HepG2 (cell line): ENCODE data around the gene HOXC5. TPM values are rescaled to one million over a fixed set of nuclear protein-coding genes. Genes with fewer than 3 reads are reported as not detected.

Source experiments
- ATAC-seq: fragments of 200-7000 bp; cut with Tn5 transposase; 3 replicates; pipeline ENCODE4 v1.9.1; 2020; ENCODE audit warnings: mild to moderate bottlenecking, moderate library complexity
- BruUV-seq: library from RNA; stranded (reverse); fragments of 400-500 nt; replicated peaks from 2 replicates; lab custom pipeline; 2021; lab: Mats Ljungman, UMichigan
- CTCF ChIA-PET: fragments of 300-600 bp; formaldehyde crosslinking; extraction: SDS; loops from one replicate; lab custom pipeline; 2021; ENCODE audit warnings: low total read pairs, inconsistent platforms, low intra/inter-chr PET ratio; lab: Yijun Ruan, JAX
- POLR2A ChIA-PET: fragments of 350-600 bp; sonication (Branson Sonifier 250); formaldehyde crosslinking; loops from one replicate; lab custom pipeline; 2020; ENCODE audit warnings: antibody characterized with exemption, inconsistent platforms; lab: Yijun Ruan, JAX
- DNase-seq: peaks from one replicate; pipeline ENCODE4 v3.0.0-alpha.2; 2015; ENCODE audit warnings: low spot score
- FAIRE-seq: peaks from 3 replicates; lab custom pipeline; 2011; peaks lifted over from hg19 to GRCh38; lab: Jason Lieb, UNC
- H2AFZ ChIP-seq: one replicate; pipeline ENCODE4 v1.6.1; 2011; ENCODE audit warnings: low read length, inconsistent platforms
- H3K27ac ChIP-seq: fragments of 300-600 bp; 3 replicates; pipeline ENCODE4 v1.8.0; 2011; ENCODE audit warnings: mixed run types, mild to moderate bottlenecking, mixed read lengths, low read length, inconsistent platforms; ENCODE audit not compliant: insufficient read depth; ENCODE audit errors: extremely low read length
- H3K27me3 ChIP-seq, 2 experiments: fragments of 200-600 bp in 1 of 2; 2 replicates in 1 of 2; 3 replicates in 1 of 2; pipeline versions ENCODE4 v1.6.0 to v1.8.0; 2011; ENCODE audit warnings: low read length in 2 of 2, mild to moderate bottlenecking in 2 of 2, moderate library complexity in 2 of 2, inconsistent platforms in 1 of 2; ENCODE audit not compliant: insufficient read depth in 2 of 2, control insufficient read depth in 1 of 2
- H3K36me3 ChIP-seq, 2 experiments: fragments of 200-600 bp in 1 of 2; replicated peaks in 1 of 2; 2 replicates in 1 of 2; 3 replicates in 1 of 2; pipeline versions ENCODE4 v1.5.1 to v1.8.0; 2011; ENCODE audit warnings: low read length in 2 of 2, inconsistent platforms in 1 of 2; ENCODE audit not compliant: insufficient read depth in 2 of 2, control insufficient read depth in 1 of 2
- H3K4me1 ChIP-seq: 2 replicates; pipeline ENCODE4 v1.5.1; 2012; ENCODE audit warnings: low read length, inconsistent platforms; ENCODE audit not compliant: insufficient read depth
- H3K4me2 ChIP-seq: 2 replicates; pipeline ENCODE4 v1.6.0; 2011; ENCODE audit warnings: low read depth, low read length, inconsistent platforms
- H3K4me3 ChIP-seq, 3 experiments: fragments of 200-600 bp in 1 of 3; sonication (generic), shearing (Covaris generic) in 1 of 3; replicated peaks in 1 of 3; 2 replicates each; pipeline ENCODE4 v1.5.1; 2011 to 2016; ENCODE audit warnings: low read length in 3 of 3, inconsistent platforms in 2 of 3, low read depth in 2 of 3, mild to moderate bottlenecking in 2 of 3, control low read depth in 1 of 3, mixed read lengths in 1 of 3; ENCODE audit not compliant: insufficient read depth in 1 of 3
- H3K79me2 ChIP-seq: one replicate; pipeline ENCODE4 v1.6.1; 2011; ENCODE audit warnings: low read length, inconsistent platforms; ENCODE audit not compliant: insufficient read depth
- H3K9ac ChIP-seq: 2 replicates; pipeline ENCODE4 v1.6.0; 2011; ENCODE audit warnings: mild to moderate bottlenecking, low read depth, low read length, inconsistent platforms; ENCODE audit not compliant: insufficient read depth
- H3K9me3 ChIP-seq: 2 replicates; pipeline ENCODE4 v1.5.1; 2012; ENCODE audit warnings: mild to moderate bottlenecking, low read length
- H4K20me1 ChIP-seq: 2 replicates; pipeline ENCODE4 v1.6.0; 2011; ENCODE audit warnings: inconsistent platforms, mild to moderate bottlenecking, low read length, moderate library complexity; ENCODE audit not compliant: insufficient read depth
- CBX5 ChIP-seq: sonication (generic); formaldehyde crosslinking; IDR thresholded peaks from 2 replicates; pipeline ENCODE4 v1.4.0; 2020; ENCODE audit warnings: missing genetic modification reagents, borderline replicate concordance
- DR1 ChIP-seq: sonication (generic); formaldehyde crosslinking; IDR thresholded peaks from 2 replicates; pipeline ENCODE4 v1.8.0; 2021; ENCODE audit warnings: mild to moderate bottlenecking, missing genetic modification reagents, inconsistent platforms
- HMG20B ChIP-seq: conservative IDR thresholded peaks from 2 replicates; pipeline ENCODE4 v1.6.1; 2016; ENCODE audit warnings: missing genetic modification reagents, missing compliant biosample characterization
- HNRNPUL1 ChIP-seq: fragments of 200-400 bp; formaldehyde crosslinking; IDR thresholded peaks from 2 replicates; pipeline ENCODE4 v1.6.1; 2017; ENCODE audit warnings: low read depth, mild to moderate bottlenecking, low read length, moderate library complexity
- KDM2A ChIP-seq: sonication (generic); formaldehyde crosslinking; IDR thresholded peaks from 2 replicates; pipeline ENCODE4 v1.4.0; 2020; ENCODE audit warnings: low read depth, missing genetic modification reagents, borderline replicate concordance
- KDM3A ChIP-seq: IDR thresholded peaks from 2 replicates; pipeline ENCODE4 v1.6.1; 2018; ENCODE audit warnings: low read depth, missing compliant biosample characterization
- NBN ChIP-seq: fragments of 450-650 bp; conservative IDR thresholded peaks from 2 replicates; pipeline ENCODE4 v1.6.1; 2017
- NFYC ChIP-seq: IDR thresholded peaks from 2 replicates; pipeline ENCODE4 v1.6.1; 2016; ENCODE audit warnings: missing genetic modification reagents, missing compliant biosample characterization
- PAX8 ChIP-seq: sonication (generic); formaldehyde crosslinking; IDR thresholded peaks from 2 replicates; pipeline ENCODE4 v1.8.0; 2022; ENCODE audit warnings: mild to moderate bottlenecking, missing genetic modification reagents, borderline replicate concordance
- PITX1 ChIP-seq: sonication (generic); formaldehyde crosslinking; IDR thresholded peaks from 2 replicates; pipeline ENCODE4 v1.5.1; 2020; ENCODE audit warnings: mild to moderate bottlenecking, missing genetic modification reagents
- POLR2G ChIP-seq: fragments of 200-400 bp; formaldehyde crosslinking; IDR thresholded peaks from 2 replicates; pipeline ENCODE4 v1.6.1; 2018; ENCODE audit warnings: mild to moderate bottlenecking, low read depth, low read length, moderate library complexity
- RBFOX2 ChIP-seq: fragments of 200-400 bp; formaldehyde crosslinking; IDR thresholded peaks from 2 replicates; pipeline ENCODE4 v1.6.1; 2017; ENCODE audit warnings: low read depth, mild to moderate bottlenecking, low read length
- TOPORS ChIP-seq: sonication (generic); formaldehyde crosslinking; IDR thresholded peaks from 2 replicates; pipeline ENCODE4 v1.8.0; 2023; ENCODE audit warnings: mild to moderate bottlenecking, missing genetic modification reagents
- ZBTB20 ChIP-seq: sonication (generic); formaldehyde crosslinking; IDR thresholded peaks from 2 replicates; pipeline ENCODE4 v1.8.1; 2023; ENCODE audit warnings: missing genetic modification reagents, low read depth, mild to moderate bottlenecking, borderline replicate concordance
- ZBTB21 ChIP-seq: sonication (generic); formaldehyde crosslinking; IDR thresholded peaks from 2 replicates; pipeline ENCODE4 v1.4.0; 2020; ENCODE audit warnings: missing genetic modification reagents
- ZEB1 ChIP-seq: IDR thresholded peaks from 2 replicates; pipeline ENCODE4 v1.6.1; 2012; ENCODE audit warnings: mild to moderate bottlenecking, low read depth, inconsistent platforms; ENCODE audit not compliant: insufficient replicate concordance
- ZFP36L1 ChIP-seq: sonication (generic); formaldehyde crosslinking; IDR thresholded peaks from 2 replicates; pipeline ENCODE4 v1.8.0; 2022; ENCODE audit warnings: mild to moderate bottlenecking, missing genetic modification reagents, moderate library complexity
- ZFY ChIP-seq: sonication (generic); formaldehyde crosslinking; IDR thresholded peaks from 2 replicates; pipeline ENCODE4 v1.4.0; 2020; ENCODE audit warnings: missing genetic modification reagents
- ZNF557 ChIP-seq: sonication (generic); formaldehyde crosslinking; IDR thresholded peaks from 2 replicates; pipeline ENCODE4 v1.4.0; 2020; ENCODE audit warnings: missing genetic modification reagents
- ZNF775 ChIP-seq: sonication (generic); formaldehyde crosslinking; IDR thresholded peaks from 2 replicates; pipeline ENCODE4 v1.4.0; 2020; ENCODE audit warnings: missing genetic modification reagents, mild to moderate bottlenecking, moderate library complexity, borderline replicate concordance
- WGBS: methylation state at CpG from one replicate; pipeline ENCODE4 v1.1.6; 2017; ENCODE audit warnings: low lambda C conversion rate; 5-methylcytosine and 5-hydroxymethylcytosine counted together
- in situ Hi-C: cut with HindIII; loops from 2 replicates; pipeline ENCODE4 v1.10.0; 2017; ENCODE audit warnings: low pct_unique_long_range_greater_than_20kb; ENCODE audit not compliant: extremely low pct_ligation_motif_present
- intact Hi-C: fragments of 100-400 bp; cut with micrococcal nuclease; formaldehyde crosslinking; loops from one replicate; pipeline ENCODE4 v1.10.0; 2022; ENCODE audit not compliant: unreplicated experiment
- polyA plus RNA-seq, 8 experiments: library from polyadenylated mRNA; depleted of rRNA in 3 of 8; stranded (reverse) in 7 of 8; unstranded in 1 of 8; fragments of >200 nt; fragmentation: Illumina TruSeq in 4 of 8; extraction: Trizol in 4 of 8; gene quantifications; 2 replicates each; pipeline versions ENCODE4 v1.2.1 to v1.2.3, GENCODE V29; 2011 to 2016; ENCODE audit warnings: low read depth in 4 of 8, missing spikeins in 1 of 8, mixed read lengths in 1 of 8; ENCODE audit not compliant: insufficient read depth in 1 of 8
- total RNA-seq, 5 experiments: library from RNA; depleted of rRNA; stranded (reverse); fragments of >200 nt; fragmentation: Illumina TruSeq; extraction: Trizol; gene quantifications; 2 replicates each; pipeline ENCODE4 v1.2.3, GENCODE V29; 2016; ENCODE audit warnings: low read depth in 1 of 5
- TF ChIP-seq, protein P1 (sequence below): IDR thresholded peaks from 2 replicates; pipeline ENCODE4 v1.6.1; 2016
- TF ChIP-seq, protein P2 (sequence below): sonication (generic); formaldehyde crosslinking; IDR thresholded peaks from 2 replicates; pipeline ENCODE4 v1.9.0; 2022; ENCODE audit warnings: missing genetic modification reagents, mild to moderate bottlenecking, borderline replicate concordance
- TF ChIP-seq, protein P3 (sequence below): sonication (generic); formaldehyde crosslinking; IDR thresholded peaks from 2 replicates; pipeline ENCODE4 v1.4.0; 2020; ENCODE audit warnings: mild to moderate bottlenecking, missing genetic modification reagents

Gene HOXC5
- total and polyA plus RNA-seq, 2 of the 13 experiments (the other 11 are each of a cell fraction or from before 2014, with no cell fraction given): not detected

DNA sequence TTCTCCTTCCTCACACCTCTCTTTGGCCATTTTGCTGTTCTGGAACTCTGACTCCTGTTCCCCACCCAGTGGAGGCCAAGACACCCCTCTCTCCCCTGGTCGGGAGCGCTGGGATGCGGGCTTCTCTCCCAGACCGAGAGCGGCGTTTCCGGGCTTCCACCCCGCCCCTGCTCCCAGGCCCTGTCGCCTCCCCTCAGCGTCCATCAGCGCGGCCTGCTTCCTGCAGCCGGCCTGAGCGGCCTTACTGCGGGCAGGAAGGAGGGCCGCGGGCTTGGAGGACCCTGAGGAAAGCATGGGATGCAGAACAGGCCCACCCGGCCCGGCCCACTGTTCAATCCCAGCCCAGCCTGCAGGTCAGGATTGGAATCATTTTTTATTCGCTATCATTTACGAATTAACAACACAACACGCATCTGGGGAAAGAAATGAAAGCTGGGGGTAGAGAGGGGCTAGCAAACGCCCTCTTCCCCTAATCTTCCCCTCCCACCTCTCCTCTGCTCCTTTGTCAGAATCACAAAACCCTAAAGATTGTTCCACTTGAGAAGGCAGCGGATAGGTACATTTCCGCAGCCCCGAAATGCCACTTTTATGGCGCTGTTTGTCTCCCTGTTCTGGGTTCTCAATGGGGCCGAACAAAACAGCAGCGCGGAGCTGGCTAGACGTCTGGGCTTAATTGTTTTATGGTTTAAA lies 27.9 kb upstream of the HOXC5 start:
- WGBS: 25% methylated on average over 30 of the region's 31 CpGs
- FAIRE-seq: no peak
- peak overlapping the region; percentile 1; the same call in 1 of the 2 replicates for H3K9ac ChIP-seq
- H3K27me3 ChIP-seq: peaks cover 28 to 91% of the 10 kb centered on the region in 2 experiments
- no peaks in the 10 kb centered on the region for H4K20me1 ChIP-seq
- peaks cover 30% of the 10 kb centered on the region for H3K4me1 ChIP-seq
- H3K79me2 ChIP-seq: no peaks in the 10 kb centered on the region
- peak overlapping the region; percentile 73 for H3K4me2 ChIP-seq
- CTCF ChIA-PET: interaction anchor here (1.4 to 3.3 kb wide), 4 partner anchors 187 to 210 kb away, joined by 9 to 48 read pairs (median 20); no protein-coding TSS in a partner anchor
- in situ Hi-C loops (no loop called here), intact Hi-C loops (loop anchor here (10.0 kb wide), 1 partner anchor 360 kb away; the partner anchor contains the start of gene GPR84)
- H2AFZ ChIP-seq: no peak overlapping the region
- BruUV-seq: no TSS peak
- H3K27ac ChIP-seq: no peak overlapping the region
- peak; percentile 32; the same call in 2 of the 3 replicates for ATAC-seq
- peak overlapping the region in 1 of 3 experiments; percentile 42; a peak in 3 of 6 replicates for H3K4me3 ChIP-seq
- no peaks in the 10 kb centered on the region for H3K36me3 ChIP-seq
- POLR2A ChIA-PET: interaction anchor here (0.7 to 1.4 kb wide), 3 partner anchors 190 to 275 kb away, joined by 3 read pairs; partner anchors contain the start of genes CBX5 and HNRNPA1
- no peaks in the 10 kb centered on the region for H3K9me3 ChIP-seq
- no peak for DNase-seq
- no peak for TF ChIP-seq TOPORS (CRISPR knock-in tag)
- TF ChIP-seq PITX1 (CRISPR knock-in tag): no peak
- TF ChIP-seq NBN: no peak
- no peak for TF ChIP-seq ZBTB20 (CRISPR knock-in tag)
- no peak for TF ChIP-seq ZNF557 (CRISPR knock-in tag)
- TF ChIP-seq, protein P1, sequence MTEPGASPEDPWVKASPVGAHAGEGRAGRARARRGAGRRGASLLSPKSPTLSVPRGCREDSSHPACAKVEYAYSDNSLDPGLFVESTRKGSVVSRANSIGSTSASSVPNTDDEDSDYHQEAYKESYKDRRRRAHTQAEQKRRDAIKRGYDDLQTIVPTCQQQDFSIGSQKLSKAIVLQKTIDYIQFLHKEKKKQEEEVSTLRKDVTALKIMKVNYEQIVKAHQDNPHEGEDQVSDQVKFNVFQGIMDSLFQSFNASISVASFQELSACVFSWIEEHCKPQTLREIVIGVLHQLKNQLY (CRISPR knock-in tag): no peak
- no peak for TF ChIP-seq ZNF775
- no peak for TF ChIP-seq ZBTB21
- TF ChIP-seq ZEB1: no peak
- TF ChIP-seq, protein P2, sequence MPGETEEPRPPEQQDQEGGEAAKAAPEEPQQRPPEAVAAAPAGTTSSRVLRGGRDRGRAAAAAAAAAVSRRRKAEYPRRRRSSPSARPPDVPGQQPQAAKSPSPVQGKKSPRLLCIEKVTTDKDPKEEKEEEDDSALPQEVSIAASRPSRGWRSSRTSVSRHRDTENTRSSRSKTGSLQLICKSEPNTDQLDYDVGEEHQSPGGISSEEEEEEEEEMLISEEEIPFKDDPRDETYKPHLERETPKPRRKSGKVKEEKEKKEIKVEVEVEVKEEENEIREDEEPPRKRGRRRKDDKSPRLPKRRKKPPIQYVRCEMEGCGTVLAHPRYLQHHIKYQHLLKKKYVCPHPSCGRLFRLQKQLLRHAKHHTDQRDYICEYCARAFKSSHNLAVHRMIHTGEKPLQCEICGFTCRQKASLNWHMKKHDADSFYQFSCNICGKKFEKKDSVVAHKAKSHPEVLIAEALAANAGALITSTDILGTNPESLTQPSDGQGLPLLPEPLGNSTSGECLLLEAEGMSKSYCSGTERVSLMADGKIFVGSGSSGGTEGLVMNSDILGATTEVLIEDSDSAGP: no peak
- TF ChIP-seq RBFOX2: peak; percentile 50; the same call in 1 of the 2 replicates
- TF ChIP-seq KDM3A (CRISPR knock-in tag): no peak
- no peak for TF ChIP-seq CBX5 (CRISPR knock-in tag)
- peak; percentile 56 for TF ChIP-seq ZFY
- no peak for TF ChIP-seq DR1 (CRISPR knock-in tag)
- TF ChIP-seq HNRNPUL1: no peak
- no peak for TF ChIP-seq PAX8
- no peak for TF ChIP-seq ZFP36L1
- TF ChIP-seq KDM2A: peak; percentile 19; the same call in 1 of the 2 replicates
- peak; percentile 40; the same call in 1 of the 2 replicates for TF ChIP-seq POLR2G
- no peak for TF ChIP-seq NFYC (CRISPR knock-in tag)
- no peak for TF ChIP-seq HMG20B (CRISPR knock-in tag)
- TF ChIP-seq, protein P3, sequence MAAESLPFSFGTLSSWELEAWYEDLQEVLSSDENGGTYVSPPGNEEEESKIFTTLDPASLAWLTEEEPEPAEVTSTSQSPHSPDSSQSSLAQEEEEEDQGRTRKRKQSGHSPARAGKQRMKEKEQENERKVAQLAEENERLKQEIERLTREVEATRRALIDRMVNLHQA (CRISPR knock-in tag): no peak
